Gastroesophageal sphincter (tissue), 4 donors: Measurements from ENCODE around the gene GALNS. TPM values are rescaled to one million over a fixed set of nuclear protein-coding genes. Genes with fewer than 3 reads are reported as not detected.

ENCODE experiments used
- ATAC-seq: fragments of 150-250 bp; one replicate; pipeline ENCODE4 v1.9.1; 2016; ENCODE audit warnings: mild to moderate bottlenecking, moderate library complexity
- H3K27ac ChIP-seq, 4 donors: fragments of 200-600 bp; sonication (generic) in 3 of 4; 1 replicate in 3 of 4; 2 replicates in 1 of 4; pipeline ENCODE4 v1.5.1; 2016 to 2019
- H3K27me3 ChIP-seq: fragments of 200-600 bp; sonication (generic); one replicate; pipeline ENCODE4 v1.5.1; 2019
- H3K36me3 ChIP-seq, 2 donors: fragments of 200-600 bp; sonication (generic); one replicate each; pipeline ENCODE4 v1.5.1; 2019; ENCODE audit warnings: control low read depth in 1 of 2
- H3K4me1 ChIP-seq, 3 donors: fragments of 200-600 bp; sonication (generic); 1 replicate in 2 of 3; 2 replicates in 1 of 3; pipeline ENCODE4 v1.5.1; 2016 to 2019; ENCODE audit warnings: control low read depth in 2 of 3
- H3K4me3 ChIP-seq, 2 donors: fragments of 200-600 bp; sonication (generic); one replicate each; pipeline ENCODE4 v1.5.1; 2019; ENCODE audit warnings: mild to moderate bottlenecking in 1 of 2, moderate library complexity in 1 of 2
- H3K9me3 ChIP-seq, 3 donors: fragments of 200-600 bp; sonication (generic); one replicate each; pipeline ENCODE4 v1.5.1; 2017 to 2019; ENCODE audit warnings: control low read depth in 2 of 3
- EP300 ChIP-seq: sonication (generic); formaldehyde crosslinking; IDR thresholded peaks from one replicate; pipeline ENCODE4 v1.6.1; 2017; ENCODE audit warnings: antibody characterized with exemption, mild to moderate bottlenecking
- POLR2A ChIP-seq, 2 donors: fragments of 450-650 bp; IDR thresholded peaks; one replicate each; pipeline ENCODE4 v1.6.1; 2017; ENCODE audit warnings: antibody characterized with exemption in 2 of 2, mild to moderate bottlenecking in 2 of 2, moderate library complexity in 1 of 2
- POLR2AphosphoS5 ChIP-seq: sonication (generic); formaldehyde crosslinking; IDR thresholded peaks from one replicate; pipeline ENCODE4 v1.6.1; 2017; ENCODE audit warnings: antibody characterized with exemption
- WGBS, 2 donors: methylation state at CpG; one replicate each; pipeline ENCODE4 v1.1.5; 2018; ENCODE audit warnings: low coverage in 1 of 2; 5-methylcytosine and 5-hydroxymethylcytosine counted together
- total RNA-seq, 4 donors: library from RNA; depleted of rRNA; stranded (reverse); fragments of >200 nt; gene quantifications; one replicate each; pipeline ENCODE4 v1.1.0, GENCODE V29; 2016
- TF ChIP-seq, protein P1 (sequence below), 4 experiments: fragments of 200-600 bp in 2 of 4; fragments of 450-650 bp in 2 of 4; sonication (generic) in 1 of 4; IDR thresholded peaks; one replicate each; pipeline ENCODE4 v1.5.1; 2017 to 2019; ENCODE audit warnings: antibody characterized with exemption in 4 of 4, mild to moderate bottlenecking in 2 of 4, moderate library complexity in 2 of 4

GALNS gene
- total RNA-seq, 4 donors from 2014 or later, result 4.2 to 29.4 (median 15.6) TPM

GRCh38 chr16:88815901-88816589 is 40.7 kb downstream of the GALNS start:
- no peaks in the 10 kb centered on the region for H3K27me3 ChIP-seq
- peaks cover 0 to 9% of the 10 kb centered on the region in 2 donors for H3K36me3 ChIP-seq
- H3K27ac ChIP-seq, result no peak overlapping the region
- H3K9me3 ChIP-seq, result no peaks in the 10 kb centered on the region
- no CpG with 5 or more reads among the region's 19 CpGs for WGBS, 2 donors
- no peak overlapping the region for H3K4me3 ChIP-seq
- ATAC-seq, result no peak
- TF ChIP-seq POLR2AphosphoS5, result no peak
- TF ChIP-seq, protein P1, sequence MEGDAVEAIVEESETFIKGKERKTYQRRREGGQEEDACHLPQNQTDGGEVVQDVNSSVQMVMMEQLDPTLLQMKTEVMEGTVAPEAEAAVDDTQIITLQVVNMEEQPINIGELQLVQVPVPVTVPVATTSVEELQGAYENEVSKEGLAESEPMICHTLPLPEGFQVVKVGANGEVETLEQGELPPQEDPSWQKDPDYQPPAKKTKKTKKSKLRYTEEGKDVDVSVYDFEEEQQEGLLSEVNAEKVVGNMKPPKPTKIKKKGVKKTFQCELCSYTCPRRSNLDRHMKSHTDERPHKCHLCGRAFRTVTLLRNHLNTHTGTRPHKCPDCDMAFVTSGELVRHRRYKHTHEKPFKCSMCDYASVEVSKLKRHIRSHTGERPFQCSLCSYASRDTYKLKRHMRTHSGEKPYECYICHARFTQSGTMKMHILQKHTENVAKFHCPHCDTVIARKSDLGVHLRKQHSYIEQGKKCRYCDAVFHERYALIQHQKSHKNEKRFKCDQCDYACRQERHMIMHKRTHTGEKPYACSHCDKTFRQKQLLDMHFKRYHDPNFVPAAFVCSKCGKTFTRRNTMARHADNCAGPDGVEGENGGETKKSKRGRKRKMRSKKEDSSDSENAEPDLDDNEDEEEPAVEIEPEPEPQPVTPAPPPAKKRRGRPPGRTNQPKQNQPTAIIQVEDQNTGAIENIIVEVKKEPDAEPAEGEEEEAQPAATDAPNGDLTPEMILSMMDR (IDR thresholded peaks at IDR 0.05), result peak in 3 of 4 experiments; percentile 41 to 67 (median 51)
- H3K4me1 ChIP-seq, result peaks cover 0 to 25% (median 7%) of the 10 kb centered on the region in 3 donors

DNA sequence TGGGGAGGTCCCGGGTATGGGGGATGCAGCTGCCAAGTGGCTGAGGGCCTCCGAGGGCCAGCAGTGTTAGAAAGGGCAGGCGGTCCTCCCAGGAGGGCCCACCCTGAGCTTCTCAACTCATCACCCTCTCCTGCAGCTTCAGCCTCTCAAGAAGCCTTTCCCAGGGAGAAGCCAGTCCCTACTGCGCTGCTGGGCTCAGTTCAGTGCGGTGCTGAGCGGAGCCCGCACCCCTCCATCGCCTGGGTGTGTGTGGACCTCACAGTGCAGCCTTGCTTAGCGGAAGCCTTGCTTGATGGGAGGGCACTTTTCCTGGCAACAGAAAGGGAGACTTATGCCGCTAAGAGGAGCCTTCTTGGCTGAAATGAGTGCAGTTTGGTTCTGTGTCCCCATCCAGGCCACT is 41.5 kb downstream of the GALNS start:
- WGBS, 2 donors, result 75% methylated on average over 5 of the region's 10 CpGs; no CpG with 5 or more reads in 1 of the 2 donors
- no peak overlapping the region for H3K4me3 ChIP-seq
- H3K4me1 ChIP-seq, result peaks cover 0 to 33% (median 15%) of the 10 kb centered on the region in 3 donors
- H3K9me3 ChIP-seq, result no peaks in the 10 kb centered on the region
- H3K27ac ChIP-seq, result no peak overlapping the region
- ATAC-seq, result no peak
- H3K27me3 ChIP-seq, result no peaks in the 10 kb centered on the region
- TF ChIP-seq, protein P1 (IDR thresholded peaks at IDR 0.05), result no peak
- no peak for TF ChIP-seq POLR2A (IDR thresholded peaks at IDR 0.05)
- no peak for TF ChIP-seq EP300
- TF ChIP-seq POLR2AphosphoS5, result no peak
- H3K36me3 ChIP-seq, result peaks cover 0 to 2% of the 10 kb centered on the region in 2 donors

DNA sequence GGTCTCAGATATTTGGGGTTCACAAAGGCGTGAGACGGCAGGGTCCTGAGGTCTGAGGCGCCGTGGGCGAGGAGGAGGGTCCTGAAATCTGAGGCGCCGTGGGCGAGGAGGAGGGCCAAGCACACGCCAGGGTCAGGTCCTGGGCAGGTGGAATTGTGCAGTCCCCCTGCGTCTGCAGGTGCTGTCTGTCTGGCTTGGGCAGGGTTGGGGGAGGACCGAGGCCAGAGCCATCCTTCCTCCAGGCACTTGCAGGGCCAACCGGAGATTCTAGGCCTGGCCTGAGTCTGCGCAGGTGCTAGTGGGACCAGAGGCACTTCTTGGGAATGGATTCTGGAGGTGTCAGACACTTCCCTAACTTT is 42.6 kb downstream of the GALNS start:
- Histone ChIP-seq H3K4me1 (peaks cover 0 to 44% (median 22%) of the 10 kb centered on the region in 3 donors), H3K9me3 (no peaks in the 10 kb centered on the region), H3K27me3 (no peaks in the 10 kb centered on the region), H3K27ac (no peak overlapping the region), H3K36me3 (peaks cover 0 to 12% of the 10 kb centered on the region in 2 donors), H3K4me3 (no peak overlapping the region)
- ATAC-seq, result no peak
- 71% methylated on average over 10 of the region's 13 CpGs; no CpG with 5 or more reads in 1 of the 2 donors for WGBS, 2 donors
- TF ChIP-seq POLR2AphosphoS5, result no peak
- TF ChIP-seq POLR2A (IDR thresholded peaks at IDR 0.05), result no peak
- TF ChIP-seq EP300, result no peak
- TF ChIP-seq, protein P1 (IDR thresholded peaks at IDR 0.05), result no peak

GRCh38 chr16:88813269-88814143 is 43.2 kb downstream of the GALNS start:
- Histone ChIP-seq H3K4me1 (peaks cover 0 to 45% (median 22%) of the 10 kb centered on the region in 3 donors), H3K36me3 (peaks cover 0 to 19% of the 10 kb centered on the region in 2 donors), H3K9me3 (no peaks in the 10 kb centered on the region), H3K27ac (peak overlapping the region in 3 of 4 donors; percentile 90 to 97 (median 93)), H3K4me3 (no peak overlapping the region), H3K27me3 (no peaks in the 10 kb centered on the region)
- no peak for ATAC-seq
- TF ChIP-seq, protein P1 (IDR thresholded peaks at IDR 0.05), result no peak
- WGBS, 2 donors, result 42 to 47% methylated on average over 7 to 15 of the region's 26 CpGs
